H1 (cell line): Measurements from ENCODE around the gene TRAK1. TPM values are rescaled to one million over a fixed set of nuclear protein-coding genes. Genes with fewer than 3 reads are reported as not detected.

ENCODE experiments used
- ATF3 ChIP-seq: IDR thresholded peaks from 2 replicates; pipeline ENCODE4 v1.6.1; 2011; ENCODE audit warnings: low read depth, mild to moderate bottlenecking, low read length; ENCODE audit not compliant: insufficient read depth
- EGR1 ChIP-seq: IDR thresholded peaks from 2 replicates; pipeline ENCODE4 v1.6.1; 2011; ENCODE audit warnings: low read depth, low read length, borderline replicate concordance
- MAFK ChIP-seq: IDR thresholded peaks from 2 replicates; pipeline ENCODE4 v1.6.1; 2012; ENCODE audit warnings: low read depth, mild to moderate bottlenecking, improper control_type of control experiment, low read length
- RAD21 ChIP-seq, 2 experiments: IDR thresholded peaks in 1 of 2; conservative IDR thresholded peaks in 1 of 2; 2 replicates each; pipeline ENCODE4 v1.6.1; 2011; ENCODE audit warnings: low read depth in 2 of 2, low read length in 2 of 2, improper control_type of control experiment in 1 of 2, inconsistent platforms in 1 of 2, mild to moderate bottlenecking in 1 of 2, moderate library complexity in 1 of 2
- SIX5 ChIP-seq: IDR thresholded peaks from 2 replicates; pipeline ENCODE4 v1.6.1; 2011; ENCODE audit warnings: mild to moderate bottlenecking, low read depth, low read length
- TCF12 ChIP-seq: IDR thresholded peaks from 2 replicates; pipeline ENCODE4 v1.6.1; 2011; ENCODE audit warnings: low read depth, mild to moderate bottlenecking, low read length
- polyA plus RNA-seq, 7 experiments: library from polyadenylated mRNA; depleted of rRNA in 3 of 7; stranded (reverse) in 5 of 7; unstranded in 2 of 7; fragments of >200 nt in 5 of 7; fragments of 200-250 nt in 2 of 7; gene quantifications; 1 replicate in 5 of 7; 2 replicates in 1 of 7; 4 replicates in 1 of 7; pipeline versions ENCODE4 v1.2.1 to v1.2.3, GENCODE V29; 2011 to 2013; ENCODE audit warnings: missing spikeins in 2 of 7, mixed read lengths in 2 of 7
- total RNA-seq: library from RNA; stranded (reverse); fragmentation: NEBNext Ultra II Directional; extraction: Animal tissue kit (Norgen Biotek cat#: 25700); gene quantifications from 2 replicates; pipeline ENCODE4 v1.2.1, GENCODE V29; 2021

TRAK1 gene
- total and polyA plus RNA-seq, 2 of the 8 experiments (the other 6 are each of a cell fraction or from before 2014, with no cell fraction given), result 21.3 to 32.7 TPM

- no peak for TF ChIP-seq TCF12
- no peak for TF ChIP-seq RAD21 (IDR thresholded peaks at IDR 0.05 in 1 of 2, conservative IDR thresholded peaks at IDR 0.05 in 1 of 2; ENCODE audit: low read depth in 2 of 2, low read length in 2 of 2)
- no peak for TF ChIP-seq SIX5
- TF ChIP-seq EGR1, result no peak
- no peak for TF ChIP-seq MAFK
- no peak for TF ChIP-seq ATF3
Observed at GRCh38 chr3:42189001-42189460, 97.9 kb downstream of the TRAK1 start (continued).
